Caco-2 (cell line): ENCODE results near the gene MCM10. TPM values are rescaled to one million over a fixed set of nuclear protein-coding genes. Genes with fewer than 3 reads are reported as not detected.

ENCODE experiments used
- BruUV-seq: library from RNA; stranded (reverse); fragments of 400-500 nt; replicated peaks from 2 replicates; lab custom pipeline; 2021; lab: Mats Ljungman, UMichigan
- CTCF ChIA-PET: fragments of 300-600 bp; sonication (Branson Sonifier 250); formaldehyde crosslinking; loops from one replicate; lab custom pipeline; 2022; ENCODE audit warnings: antibody characterized with exemption; lab: Charles Lee
- POLR2A ChIA-PET: fragments of 300-600 bp; sonication (Branson Sonifier 250); formaldehyde crosslinking; loops from one replicate; lab custom pipeline; 2022; ENCODE audit warnings: antibody characterized with exemption; lab: Charles Lee
- DNase-seq, 2 experiments: peaks; one replicate each; pipeline versions ENCODE4 v3.0.0 to v3.0.0-alpha.2; 2020 to 2022
- H3K27me3 ChIP-seq: replicated peaks from 2 replicates; pipeline ENCODE4 v1.6.0; 2011; ENCODE audit warnings: low read length; ENCODE audit not compliant: control insufficient read depth, insufficient read depth
- H3K36me3 ChIP-seq: 2 replicates; pipeline ENCODE4 v1.5.1; 2011; ENCODE audit warnings: low read length; ENCODE audit not compliant: control insufficient read depth, insufficient read depth
- H3K4me1 ChIP-seq: fragments of 250-450 bp; sonication (Bioruptor Pico); 2 replicates; pipeline ENCODE4 v1.5.1; 2020; ENCODE audit warnings: mild to moderate bottlenecking
- H3K4me3 ChIP-seq: 2 replicates; pipeline ENCODE4 v1.5.1; 2011; ENCODE audit warnings: low read depth, mild to moderate bottlenecking, control low read depth, low read length
- H3K9me3 ChIP-seq: fragments of 250-450 bp; sonication (Bioruptor Pico); 2 replicates; pipeline ENCODE4 v1.5.1; 2020; ENCODE audit warnings: mild to moderate bottlenecking, moderate library complexity
- H3K27ac Mint-ChIP-seq: one replicate; pipeline ENCODE4 v1.8.0; 2022; ENCODE audit warnings: mixed read lengths; ENCODE audit not compliant: unreplicated experiment
- H3K27me3 Mint-ChIP-seq: one replicate; pipeline ENCODE4 v1.8.0; 2022; ENCODE audit warnings: mixed read lengths; ENCODE audit not compliant: insufficient read depth, unreplicated experiment
- H3K36me3 Mint-ChIP-seq: one replicate; pipeline ENCODE4 v1.8.0; 2022; ENCODE audit warnings: mild to moderate bottlenecking, mixed read lengths; ENCODE audit not compliant: insufficient read depth, unreplicated experiment
- H3K4me1 Mint-ChIP-seq: one replicate; pipeline ENCODE4 v1.8.0; 2022; ENCODE audit warnings: low read depth, mixed read lengths; ENCODE audit not compliant: unreplicated experiment
- H3K4me3 Mint-ChIP-seq: one replicate; pipeline ENCODE4 v1.8.0; 2022; ENCODE audit warnings: mild to moderate bottlenecking, moderate library complexity, mixed read lengths; ENCODE audit not compliant: unreplicated experiment
- H3K9me3 Mint-ChIP-seq: one replicate; pipeline ENCODE4 v1.8.0; 2022; ENCODE audit warnings: mixed read lengths; ENCODE audit not compliant: unreplicated experiment
- intact Hi-C: fragments of 100-400 bp; cut with micrococcal nuclease; formaldehyde crosslinking; loops from one replicate; pipeline ENCODE4 v1.10.0; 2022; ENCODE audit not compliant: unreplicated experiment
- total RNA-seq: library from RNA; stranded (reverse); gene quantifications from 2 replicates; pipeline ENCODE4 v1.2.3, GENCODE V29; 2022
- TF ChIP-seq, protein P1 (sequence below), 2 experiments: fragments of 200-600 bp in 1 of 2; IDR thresholded peaks; 1 replicate in 1 of 2; 2 replicates in 1 of 2; pipeline versions ENCODE4 v1.5.1 to v1.8.0; 2011 to 2022; ENCODE audit warnings: antibody characterized with exemption in 1 of 2, control low read depth in 1 of 2, inconsistent platforms in 1 of 2, low read depth in 1 of 2, low read length in 1 of 2, mild to moderate bottlenecking in 1 of 2, moderate library complexity in 1 of 2; ENCODE audit not compliant: insufficient read depth in 1 of 2, severe bottlenecking in 1 of 2, unreplicated experiment in 1 of 2

The MCM10 gene
- total RNA-seq, 1 experiment from 2014 or later, result 55.0 TPM

- H3K4me3 ChIP-seq, result no peak overlapping the region
- no peaks in the 10 kb centered on the region for H3K4me1 ChIP-seq
- no peaks in the 10 kb centered on the region for H3K9me3 ChIP-seq
- H3K27me3 Mint-ChIP-seq, result no peaks in the 10 kb centered on the region
- no peak overlapping the region for H3K27ac Mint-ChIP-seq
- ChIA-PET POLR2A (no interaction called here), CTCF (no interaction called here)
- TF ChIP-seq, protein P1, sequence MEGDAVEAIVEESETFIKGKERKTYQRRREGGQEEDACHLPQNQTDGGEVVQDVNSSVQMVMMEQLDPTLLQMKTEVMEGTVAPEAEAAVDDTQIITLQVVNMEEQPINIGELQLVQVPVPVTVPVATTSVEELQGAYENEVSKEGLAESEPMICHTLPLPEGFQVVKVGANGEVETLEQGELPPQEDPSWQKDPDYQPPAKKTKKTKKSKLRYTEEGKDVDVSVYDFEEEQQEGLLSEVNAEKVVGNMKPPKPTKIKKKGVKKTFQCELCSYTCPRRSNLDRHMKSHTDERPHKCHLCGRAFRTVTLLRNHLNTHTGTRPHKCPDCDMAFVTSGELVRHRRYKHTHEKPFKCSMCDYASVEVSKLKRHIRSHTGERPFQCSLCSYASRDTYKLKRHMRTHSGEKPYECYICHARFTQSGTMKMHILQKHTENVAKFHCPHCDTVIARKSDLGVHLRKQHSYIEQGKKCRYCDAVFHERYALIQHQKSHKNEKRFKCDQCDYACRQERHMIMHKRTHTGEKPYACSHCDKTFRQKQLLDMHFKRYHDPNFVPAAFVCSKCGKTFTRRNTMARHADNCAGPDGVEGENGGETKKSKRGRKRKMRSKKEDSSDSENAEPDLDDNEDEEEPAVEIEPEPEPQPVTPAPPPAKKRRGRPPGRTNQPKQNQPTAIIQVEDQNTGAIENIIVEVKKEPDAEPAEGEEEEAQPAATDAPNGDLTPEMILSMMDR (IDR thresholded peaks at IDR 0.05; ENCODE audit: insufficient read depth in 1 of 2, low read depth in 1 of 2, low read length in 1 of 2, severe bottlenecking in 1 of 2, unreplicated experiment in 1 of 2), result no peak
- intact Hi-C loops, result no loop called here
- H3K27me3 ChIP-seq, result no peaks in the 10 kb centered on the region
- H3K36me3 ChIP-seq, result no peaks in the 10 kb centered on the region
- H3K4me1 Mint-ChIP-seq, result no peaks in the 10 kb centered on the region
- H3K9me3 Mint-ChIP-seq, result no peaks in the 10 kb centered on the region
- H3K36me3 Mint-ChIP-seq, result no peaks in the 10 kb centered on the region
- BruUV-seq, result no TSS peak
- DNase-seq, result no peak
- H3K4me3 Mint-ChIP-seq, result no peak overlapping the region
Measured at GRCh38 chr10:13222566-13222965, 61.2 kb downstream of the MCM10 start.

GRCh38 chr10:13223241-13223640, 61.9 kb downstream of the MCM10 start:
- Mint-ChIP-seq H3K4me1 (no peaks in the 10 kb centered on the region), H3K9me3 (no peaks in the 10 kb centered on the region), H3K4me3 (no peak overlapping the region), H3K27ac (no peak overlapping the region), H3K36me3 (no peaks in the 10 kb centered on the region), H3K27me3 (no peaks in the 10 kb centered on the region)
- H3K36me3 ChIP-seq, result no peaks in the 10 kb centered on the region
- CTCF ChIA-PET, result interaction anchor here (0.7 kb wide), 1 partner anchor 136 kb away, joined by 3 read pairs; no protein-coding TSS in a partner anchor
- DNase-seq, result no peak
- POLR2A ChIA-PET, result no interaction called here
- no TSS peak for BruUV-seq
- no peaks in the 10 kb centered on the region for H3K4me1 ChIP-seq
- H3K27me3 ChIP-seq, result no peaks in the 10 kb centered on the region
- H3K9me3 ChIP-seq, result no peaks in the 10 kb centered on the region
- no peak overlapping the region for H3K4me3 ChIP-seq
- intact Hi-C loops, result no loop called here
- TF ChIP-seq, protein P1 (IDR thresholded peaks at IDR 0.05; ENCODE audit: insufficient read depth in 1 of 2, low read depth in 1 of 2, low read length in 1 of 2, severe bottlenecking in 1 of 2, unreplicated experiment in 1 of 2), result no peak

- no peaks in the 10 kb centered on the region for H3K9me3 ChIP-seq
- Mint-ChIP-seq H3K27me3 (no peaks in the 10 kb centered on the region), H3K9me3 (no peaks in the 10 kb centered on the region), H3K36me3 (no peaks in the 10 kb centered on the region), H3K4me1 (no peaks in the 10 kb centered on the region), H3K4me3 (no peak overlapping the region), H3K27ac (no peak overlapping the region)
- H3K36me3 ChIP-seq, result no peaks in the 10 kb centered on the region
- ChIA-PET CTCF (interaction anchor here (0.7 kb wide), 1 partner anchor 45 kb away, joined by 6 read pairs; no protein-coding TSS in a partner anchor), POLR2A (no interaction called here)
- no peak overlapping the region for H3K4me3 ChIP-seq
- no peaks in the 10 kb centered on the region for H3K4me1 ChIP-seq
- DNase-seq, result no peak
- no TSS peak for BruUV-seq
- intact Hi-C loops, result no loop called here
- TF ChIP-seq, protein P1 (IDR thresholded peaks at IDR 0.05; ENCODE audit: insufficient read depth in 1 of 2, low read depth in 1 of 2, low read length in 1 of 2, severe bottlenecking in 1 of 2, unreplicated experiment in 1 of 2), result no peak
- H3K27me3 ChIP-seq, result no peaks in the 10 kb centered on the region
Measured at GRCh38 chr10:13224210-13224995, 63.0 kb downstream of the MCM10 start.
